Raji (cell line): Measurements from ENCODE around the gene ROR2.

Source experiments
- POLR2A ChIP-seq: IDR thresholded peaks from 2 replicates; pipeline ENCODE4 v1.6.1; 2011; ENCODE audit warnings: low read depth, low read length, control low read depth; ENCODE audit not compliant: insufficient read depth

The ROR2 gene

DNA sequence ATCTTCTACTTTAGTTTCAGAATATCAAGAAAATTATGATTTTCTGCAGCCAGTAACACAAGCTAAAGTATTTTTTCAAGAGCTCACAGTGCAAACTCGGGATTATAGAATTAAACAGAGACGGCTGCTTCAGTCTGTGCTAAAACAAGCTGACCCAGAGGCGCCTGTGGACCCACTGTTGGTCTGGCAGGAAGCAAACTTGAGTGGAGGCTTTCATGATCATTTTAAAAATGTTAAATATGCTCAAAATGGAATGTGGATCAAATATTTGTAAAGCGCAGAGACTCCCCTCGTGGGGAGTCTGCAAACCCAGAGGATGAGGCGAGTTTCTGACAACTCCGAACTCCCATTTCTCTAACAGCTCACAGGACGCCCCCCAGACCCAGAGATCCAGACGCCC is 13.0 kb downstream of the ROR2 start:
- TF ChIP-seq POLR2A, result no peak

GRCh38 chr9:91935805-91936514 is 14.1 kb downstream of the ROR2 start:
- TF ChIP-seq POLR2A, result no peak

DNA sequence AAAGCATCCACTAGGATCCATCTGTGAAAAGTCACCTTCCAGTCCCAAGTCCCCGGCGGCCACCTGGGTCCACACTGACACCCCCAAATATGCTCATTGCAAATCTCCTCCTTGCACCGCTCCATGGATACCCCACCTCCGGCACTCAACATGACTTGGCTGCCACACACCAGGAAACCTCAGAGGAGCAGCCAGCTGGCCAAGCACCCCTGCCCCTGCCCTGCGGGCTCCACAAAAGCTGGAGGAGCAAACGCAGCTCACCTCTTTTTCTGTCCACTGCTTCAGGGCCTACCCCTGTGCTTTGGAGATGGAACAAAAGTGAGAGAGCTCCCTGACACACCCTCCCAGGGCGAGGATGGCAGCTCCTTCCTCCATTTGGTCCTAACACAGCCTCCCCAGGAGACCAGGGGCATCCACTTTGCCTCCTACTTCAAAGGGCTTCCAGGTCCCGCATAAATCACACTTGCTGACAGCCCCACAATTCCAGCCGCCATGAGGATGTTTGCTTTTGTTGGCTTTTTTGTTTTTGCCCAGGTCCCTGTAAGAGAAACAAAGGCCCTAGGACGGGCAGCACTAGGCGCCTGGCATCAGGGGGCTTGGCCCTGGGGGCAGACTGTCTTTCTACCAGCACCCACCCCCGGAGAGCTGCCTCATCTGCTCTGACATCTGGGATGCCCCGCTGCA is 14.8 kb downstream of the ROR2 start:
- no peak for TF ChIP-seq POLR2A

GRCh38 chr9:91934654-91935053 is 15.4 kb downstream of the ROR2 start:
- TF ChIP-seq POLR2A, result no peak

- TF ChIP-seq POLR2A, result no peak
Observed at GRCh38 chr9:91933556-91934352, 16.3 kb downstream of the ROR2 start.

DNA sequence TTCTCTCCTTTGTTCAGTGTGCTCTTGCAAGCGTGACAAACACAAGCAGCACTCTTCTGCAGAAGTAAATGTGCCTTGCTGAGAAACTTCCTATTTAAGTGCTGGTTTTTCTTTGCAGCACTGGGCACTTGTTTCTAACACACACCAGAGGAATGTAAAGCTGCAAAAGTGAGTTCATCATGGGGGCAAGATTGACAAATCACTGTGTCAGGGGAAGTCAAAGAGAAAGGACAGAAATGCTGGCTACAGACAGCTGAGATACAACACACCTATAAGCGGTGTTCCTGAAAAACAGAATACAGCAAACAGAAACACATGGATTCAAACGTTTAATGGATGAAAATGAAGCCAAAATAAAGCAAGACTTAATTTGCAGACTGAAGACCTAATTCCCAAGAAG is 19.6 kb downstream of the ROR2 start:
- TF ChIP-seq POLR2A, result no peak

- TF ChIP-seq POLR2A, result no peak
Observed at GRCh38 chr9:91929331-91929730, 20.7 kb downstream of the ROR2 start.

DNA sequence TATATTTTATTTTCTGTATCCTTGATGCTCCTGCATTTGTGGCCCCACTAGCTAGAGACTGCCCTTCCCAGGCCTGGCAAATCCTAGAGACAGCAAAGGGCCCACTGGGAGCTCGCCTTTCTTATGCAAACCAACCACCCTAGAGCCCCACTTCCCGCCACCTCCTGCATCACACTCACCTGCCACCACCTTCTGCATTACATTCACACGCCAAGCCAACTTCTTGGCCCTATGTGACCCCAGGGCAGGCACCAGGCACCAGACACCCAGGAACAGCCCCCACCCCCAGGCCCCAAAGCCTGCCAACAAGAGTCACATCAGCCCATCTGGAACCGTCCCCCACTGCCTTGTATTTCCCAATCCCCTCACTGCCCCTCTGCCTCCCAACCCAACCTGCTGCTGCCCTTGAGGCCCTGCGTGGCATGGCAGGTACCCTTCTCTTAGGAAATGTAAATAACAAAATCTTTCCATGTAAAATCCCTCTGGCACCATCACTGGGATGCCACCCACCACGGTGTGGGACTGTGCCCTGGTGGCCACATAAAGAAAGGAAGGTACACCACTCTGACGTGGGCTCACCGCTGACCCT is 22.0 kb downstream of the ROR2 start:
- TF ChIP-seq POLR2A, result no peak

DNA sequence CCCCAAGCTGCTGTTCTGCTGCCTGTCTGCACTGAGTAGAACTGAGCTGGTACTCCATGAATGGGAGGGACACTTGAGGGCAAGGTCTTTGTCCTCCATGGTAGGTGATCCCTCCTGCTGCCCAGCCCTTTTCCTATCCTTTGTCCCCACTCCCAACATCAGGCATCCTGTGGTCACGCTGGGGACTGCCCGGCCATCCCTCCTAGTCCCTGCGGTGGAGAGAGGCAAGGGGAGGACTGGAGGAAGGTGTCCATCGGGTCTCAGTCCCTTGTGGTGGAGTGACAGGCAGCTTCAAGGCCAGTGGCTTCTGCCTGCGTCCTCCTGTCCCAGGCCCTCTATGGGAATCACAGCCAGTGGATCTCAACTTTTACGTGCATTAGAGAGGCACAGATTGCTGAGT is 25.9 kb downstream of the ROR2 start:
- no peak for TF ChIP-seq POLR2A

DNA sequence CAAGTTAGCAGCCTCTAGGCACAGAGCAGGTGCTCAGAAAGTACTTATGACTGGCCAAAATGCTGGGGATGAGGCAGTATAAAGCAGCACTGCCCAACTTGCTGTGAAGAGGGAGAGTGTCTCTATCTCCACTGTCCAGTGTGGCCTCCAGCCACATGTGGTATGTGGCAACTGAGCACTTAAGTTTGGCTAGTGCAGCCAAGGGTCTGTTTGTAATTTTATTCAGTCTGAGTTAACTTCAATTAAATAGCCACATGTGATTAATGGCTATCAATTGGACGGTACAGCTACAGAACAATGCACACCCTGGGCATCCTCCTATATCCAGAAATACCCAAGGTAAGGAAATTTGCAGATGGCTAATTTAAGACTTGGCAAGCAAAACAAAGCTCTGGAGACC is 26.9 kb downstream of the ROR2 start:
- TF ChIP-seq POLR2A, result no peak

- no peak for TF ChIP-seq POLR2A
Observed at GRCh38 chr9:91921371-91921770, 28.7 kb downstream of the ROR2 start.

DNA sequence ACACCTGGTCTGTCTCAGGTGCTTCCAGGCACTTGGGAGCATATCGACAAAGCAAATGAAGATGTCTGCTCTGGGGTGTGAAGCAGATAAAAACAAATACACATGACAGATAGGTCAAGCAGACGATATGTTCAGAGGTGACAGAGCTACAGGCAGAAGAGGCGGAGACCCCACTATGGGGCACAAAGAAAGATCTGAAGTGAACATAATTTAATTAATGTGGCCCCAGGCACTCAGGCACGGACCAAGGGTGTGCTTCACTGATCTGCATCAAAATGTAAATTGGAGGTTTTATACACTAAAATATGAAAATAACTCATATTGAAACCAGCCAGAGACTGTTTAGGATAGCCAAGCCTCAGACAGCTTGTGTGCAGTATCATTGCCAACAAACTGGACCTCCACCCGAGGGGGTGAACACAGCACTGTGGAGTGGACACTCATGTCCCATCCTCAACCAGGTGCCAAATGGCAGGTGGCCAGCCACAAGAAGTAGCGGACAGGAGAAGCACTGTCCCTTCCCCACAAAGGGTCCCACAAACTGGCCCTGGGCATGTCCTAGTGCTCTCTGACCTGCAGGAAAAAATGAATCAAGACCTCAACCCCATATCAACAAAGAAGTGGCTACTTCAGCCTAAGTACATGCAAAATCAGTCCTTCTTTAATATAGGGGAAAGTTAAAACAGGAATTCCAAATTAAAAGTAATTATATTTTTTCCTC is 29.2 kb downstream of the ROR2 start:
- TF ChIP-seq POLR2A, result no peak

GRCh38 chr9:91919621-91920020 is 30.4 kb downstream of the ROR2 start:
- TF ChIP-seq POLR2A, result no peak

- TF ChIP-seq POLR2A, result no peak
Observed at GRCh38 chr9:91917436-91917835, 32.6 kb downstream of the ROR2 start.
